HCT116 (cell line): Measurements from ENCODE around the gene THOC2. TPM values are rescaled to one million over a fixed set of nuclear protein-coding genes. Genes with fewer than 3 reads are reported as not detected.

Experiments used
- ATAC-seq: fragments of 200-7000 bp; cut with Tn5 transposase; 2 replicates; pipeline ENCODE4 v1.9.1; 2020; ENCODE audit warnings: mild to moderate bottlenecking, moderate library complexity
- BruUV-seq: library from RNA; stranded (reverse); fragments of 400-500 nt; replicated peaks from 2 replicates; lab custom pipeline; 2021; lab: Mats Ljungman, UMichigan
- CTCF ChIA-PET: fragments of 300-600 bp; sonication (Branson Sonifier 250); formaldehyde crosslinking; loops from one replicate; lab custom pipeline; 2021; ENCODE audit warnings: antibody characterized with exemption; lab: Charles Lee
- POLR2A ChIA-PET: fragments of 300-600, 350-600 bp; sonication (Branson Sonifier 250); formaldehyde crosslinking; loops from one replicate; lab custom pipeline; 2021; ENCODE audit warnings: antibody characterized with exemption; lab: Charles Lee
- RAD21 ChIA-PET, 2 experiments: fragments of 300-600 bp; sonication (Branson Sonifier 250); formaldehyde crosslinking; loops; one replicate each; lab custom pipeline; 2023; ENCODE audit warnings: low total read pairs in 2 of 2; ENCODE audit not compliant: uncharacterized antibody in 2 of 2, unreplicated experiment in 2 of 2, low non-redundant PET in 1 of 2; lab: Charles Lee
- DNase-seq: peaks from one replicate; pipeline ENCODE4 v3.0.0-alpha.2; 2010; ENCODE audit warnings: low read depth, low spot score
- H2AFZ ChIP-seq: fragments of 200-600 bp; shearing (Covaris generic), sonication (generic); 2 replicates; pipeline ENCODE4 v1.6.1; 2017; ENCODE audit warnings: low read depth, mixed run types, mixed read lengths, antibody characterized with exemption, low read length; ENCODE audit not compliant: poor library complexity, severe bottlenecking
- H3K27ac ChIP-seq: 2 replicates; pipeline ENCODE4 v1.5.1; 2012; ENCODE audit warnings: low read depth, low read length
- H3K27me3 ChIP-seq: fragments of 200-600 bp; sonication (generic); 2 replicates; pipeline ENCODE4 v1.6.1; 2016; ENCODE audit warnings: mixed run types, low read length, mixed read lengths; ENCODE audit not compliant: insufficient read depth
- H3K36me3 ChIP-seq, 2 experiments: fragments of 200-500 bp in 1 of 2; fragments of 200-600 bp in 1 of 2; sonication (Bioruptor generic) in 1 of 2; sonication (generic) in 1 of 2; 2 replicates each; pipeline versions ENCODE4 v1.5.1 to v1.6.1; 2014 to 2016; ENCODE audit warnings: low read length in 2 of 2, inconsistent platforms in 1 of 2, mixed read lengths in 1 of 2, mixed run types in 1 of 2; ENCODE audit not compliant: insufficient read depth in 2 of 2, control insufficient read depth in 1 of 2
- H3K4me1 ChIP-seq, 2 experiments: fragments of 200-600 bp in 1 of 2; sonication (generic) in 1 of 2; 2 replicates each; pipeline versions ENCODE4 v1.5.1 to v1.6.1; 2012 to 2017; ENCODE audit warnings: low read length in 2 of 2, inconsistent platforms in 1 of 2, mild to moderate bottlenecking in 1 of 2, mixed read lengths in 1 of 2, mixed run types in 1 of 2, moderate library complexity in 1 of 2; ENCODE audit not compliant: insufficient read depth in 2 of 2, control insufficient read depth in 1 of 2
- H3K4me2 ChIP-seq: fragments of 200-600 bp; sonication (generic); 2 replicates; pipeline ENCODE4 v1.6.1; 2017; ENCODE audit warnings: mixed run types, low read length, mixed read lengths
- H3K4me3 ChIP-seq, 2 experiments: fragments of 200-600 bp in 1 of 2; sonication (generic) in 1 of 2; replicated peaks in 1 of 2; 2 replicates each; pipeline ENCODE4 v1.5.1; 2011 to 2016; ENCODE audit warnings: low read length in 2 of 2, control low read depth in 1 of 2, low read depth in 1 of 2, mild to moderate bottlenecking in 1 of 2, mixed read lengths in 1 of 2, mixed run types in 1 of 2
- H3K79me2 ChIP-seq: fragments of 200-600 bp; sonication (generic); 2 replicates; pipeline ENCODE4 v1.6.1; 2017; ENCODE audit warnings: mild to moderate bottlenecking, mixed run types, low read length, moderate library complexity, mixed read lengths; ENCODE audit not compliant: insufficient read depth
- H3K9ac ChIP-seq: fragments of 200-600 bp; sonication (generic); 2 replicates; pipeline ENCODE4 v1.6.1; 2016; ENCODE audit warnings: low read length, mixed read lengths
- H3K9me2 ChIP-seq: fragments of 200-600 bp; sonication (generic), shearing (Covaris generic); 2 replicates; pipeline ENCODE4 v1.6.1; 2017; ENCODE audit warnings: mixed run types, mild to moderate bottlenecking, moderate library complexity; ENCODE audit not compliant: insufficient read depth
- H3K9me3 ChIP-seq, 2 experiments: fragments of 200-500 bp in 1 of 2; fragments of 200-600 bp in 1 of 2; sonication (Bioruptor generic) in 1 of 2; sonication (generic) in 1 of 2; 2 replicates each; pipeline ENCODE4 v1.6.1; 2014 to 2017; ENCODE audit warnings: low read length in 2 of 2, mixed read lengths in 2 of 2, inconsistent platforms in 1 of 2, low read depth in 1 of 2, mild to moderate bottlenecking in 1 of 2, mixed run types in 1 of 2, moderate library complexity in 1 of 2; ENCODE audit not compliant: control insufficient read depth in 1 of 2, insufficient read depth in 1 of 2
- H4K20me1 ChIP-seq: fragments of 200-600 bp; sonication (generic), shearing (Covaris generic); 2 replicates; pipeline ENCODE4 v1.6.1; 2017; ENCODE audit warnings: mixed run types, mild to moderate bottlenecking, moderate library complexity; ENCODE audit not compliant: insufficient read depth
- CBX3 ChIP-seq: IDR thresholded peaks from 2 replicates; pipeline ENCODE4 v1.6.1; 2012; ENCODE audit warnings: low read depth
- CTCF ChIP-seq, 3 experiments: fragments of 200-600 bp in 1 of 3; sonication (generic) in 1 of 3; IDR thresholded peaks in 2 of 3; conservative IDR thresholded peaks in 1 of 3; 2 replicates each; pipeline ENCODE4 v1.5.1; 2012 to 2017; ENCODE audit warnings: low read depth in 2 of 3, low read length in 2 of 3, antibody characterized with exemption in 1 of 3, borderline replicate concordance in 1 of 3, control low read depth in 1 of 3, mild to moderate bottlenecking in 1 of 3, mixed read lengths in 1 of 3, mixed run types in 1 of 3, moderate library complexity in 1 of 3; ENCODE audit not compliant: insufficient read depth in 1 of 3
- ELF1 ChIP-seq: IDR thresholded peaks from 2 replicates; pipeline ENCODE4 v1.6.1; 2012; ENCODE audit warnings: low read depth, borderline replicate concordance
- EZH2phosphoT487 ChIP-seq: fragments of 200-600 bp; IDR thresholded peaks from 2 replicates; pipeline ENCODE4 v1.6.1; 2018; ENCODE audit warnings: antibody characterized with exemption, borderline replicate concordance
- FOSL1 ChIP-seq: IDR thresholded peaks from 2 replicates; pipeline ENCODE4 v1.6.1; 2012; ENCODE audit warnings: low read depth
- JUND ChIP-seq: IDR thresholded peaks from 2 replicates; pipeline ENCODE4 v1.6.1; 2012
- POLR2A ChIP-seq: IDR thresholded peaks from 2 replicates; pipeline ENCODE4 v1.7.0; 2011; ENCODE audit warnings: borderline replicate concordance; ENCODE audit not compliant: insufficient read depth, insufficient read length; ENCODE audit errors: extremely low read depth
- POLR2AphosphoS5 ChIP-seq: IDR thresholded peaks from 2 replicates; pipeline ENCODE4 v1.6.1; 2011; ENCODE audit warnings: mild to moderate bottlenecking, low read depth, low read length, moderate library complexity
- RAD21 ChIP-seq: IDR thresholded peaks from 2 replicates; pipeline ENCODE4 v1.6.1; 2012; ENCODE audit warnings: low read depth, mild to moderate bottlenecking
- SIN3A ChIP-seq: IDR thresholded peaks from 2 replicates; pipeline ENCODE4 v1.6.1; 2012; ENCODE audit warnings: low read depth
- SP1 ChIP-seq: IDR thresholded peaks from 2 replicates; pipeline ENCODE4 v1.6.1; 2012; ENCODE audit warnings: low read depth
- SRF ChIP-seq: IDR thresholded peaks from 2 replicates; pipeline ENCODE4 v1.6.1; 2012; ENCODE audit warnings: low read depth
- YY1 ChIP-seq: IDR thresholded peaks from 2 replicates; pipeline ENCODE4 v1.6.1; 2011; ENCODE audit warnings: low read length, low read depth, moderate library complexity, mild to moderate bottlenecking; ENCODE audit not compliant: insufficient replicate concordance; ENCODE audit errors: extremely low read depth
- intact Hi-C: fragments of 100-400 bp; cut with micrococcal nuclease; formaldehyde crosslinking; loops from 2 replicates; pipeline ENCODE4 v1.10.0; 2022
- total RNA-seq: library from RNA; stranded (reverse); gene quantifications from one replicate; pipeline ENCODE4 v1.2.1, GENCODE V29; 2021; ENCODE audit not compliant: unreplicated experiment
- TF ChIP-seq, protein P1 (sequence below): IDR thresholded peaks from 2 replicates; pipeline ENCODE4 v1.6.1; 2011; ENCODE audit warnings: mild to moderate bottlenecking, low read length, moderate library complexity; ENCODE audit not compliant: insufficient replicate concordance; ENCODE audit errors: extremely low read depth
- TF ChIP-seq, protein P2 (sequence below): IDR thresholded peaks from 2 replicates; pipeline ENCODE4 v1.6.1; 2012

The THOC2 gene
- total RNA-seq, 1 experiment from 2014 or later = 85.3 TPM

DNA sequence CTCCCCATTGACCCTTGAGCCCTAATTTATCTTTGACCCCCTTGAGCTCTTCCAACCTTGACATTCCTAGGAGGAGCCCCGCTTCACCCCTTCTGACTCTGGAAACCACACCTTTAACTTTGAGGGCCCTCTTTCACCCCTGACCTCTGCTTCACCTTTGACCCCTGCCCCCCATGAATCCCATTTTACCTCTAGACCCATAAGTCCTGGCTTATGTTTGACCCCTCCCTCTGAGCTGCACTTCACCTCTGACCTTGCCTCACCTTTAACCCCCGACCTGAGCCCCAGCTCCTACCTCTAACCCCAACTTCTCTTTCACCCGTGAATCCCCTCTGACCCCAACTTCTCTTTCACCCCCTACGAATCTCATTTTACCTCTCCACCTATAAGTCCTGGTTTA, 169.7 kb downstream of the THOC2 start:
- no peak for DNase-seq
- TF ChIP-seq ELF1 (no peak), CBX3 (no peak), CTCF (IDR thresholded peaks at IDR 0.05 in 2 of 3, conservative IDR thresholded peaks at IDR 0.05 in 1 of 3; ENCODE audit: borderline replicate concordance in 1 of 3, insufficient read depth in 1 of 3, low read depth in 2 of 3, low read length in 2 of 3) (no peak), POLR2AphosphoS5 (no peak), FOSL1 (no peak), JUND (no peak), SP1 (no peak), YY1 (no peak), RAD21 (no peak), POLR2A (no peak), EZH2phosphoT487 (no peak), SIN3A (no peak), SRF (no peak)
- TF ChIP-seq, protein P1, sequence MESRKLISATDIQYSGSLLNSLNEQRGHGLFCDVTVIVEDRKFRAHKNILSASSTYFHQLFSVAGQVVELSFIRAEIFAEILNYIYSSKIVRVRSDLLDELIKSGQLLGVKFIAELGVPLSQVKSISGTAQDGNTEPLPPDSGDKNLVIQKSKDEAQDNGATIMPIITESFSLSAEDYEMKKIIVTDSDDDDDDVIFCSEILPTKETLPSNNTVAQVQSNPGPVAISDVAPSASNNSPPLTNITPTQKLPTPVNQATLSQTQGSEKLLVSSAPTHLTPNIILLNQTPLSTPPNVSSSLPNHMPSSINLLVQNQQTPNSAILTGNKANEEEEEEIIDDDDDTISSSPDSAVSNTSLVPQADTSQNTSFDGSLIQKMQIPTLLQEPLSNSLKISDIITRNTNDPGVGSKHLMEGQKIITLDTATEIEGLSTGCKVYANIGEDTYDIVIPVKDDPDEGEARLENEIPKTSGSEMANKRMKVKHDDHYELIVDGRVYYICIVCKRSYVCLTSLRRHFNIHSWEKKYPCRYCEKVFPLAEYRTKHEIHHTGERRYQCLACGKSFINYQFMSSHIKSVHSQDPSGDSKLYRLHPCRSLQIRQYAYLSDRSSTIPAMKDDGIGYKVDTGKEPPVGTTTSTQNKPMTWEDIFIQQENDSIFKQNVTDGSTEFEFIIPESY = no peak
- TF ChIP-seq, protein P2, sequence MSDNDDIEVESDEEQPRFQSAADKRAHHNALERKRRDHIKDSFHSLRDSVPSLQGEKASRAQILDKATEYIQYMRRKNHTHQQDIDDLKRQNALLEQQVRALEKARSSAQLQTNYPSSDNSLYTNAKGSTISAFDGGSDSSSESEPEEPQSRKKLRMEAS = no peak
- TF ChIP-seq, all 23 proteins: peak for 0
- Histone ChIP-seq H3K9me2 (no peaks in the 10 kb centered on the region), H3K4me1 (no peaks in the 10 kb centered on the region), H2AFZ (no peak overlapping the region), H3K4me3 (no peak overlapping the region), H3K27ac (no peak overlapping the region), H3K9ac (no peak overlapping the region), H3K4me2 (no peak overlapping the region), H4K20me1 (no peaks in the 10 kb centered on the region), H3K79me2 (no peaks in the 10 kb centered on the region), H3K9me3 (no peaks in the 10 kb centered on the region), H3K27me3 (no peaks in the 10 kb centered on the region), H3K36me3 (no peaks in the 10 kb centered on the region)
- no TSS peak for BruUV-seq
- RAD21 ChIA-PET = no interaction called here
- CTCF ChIA-PET = no interaction called here
- POLR2A ChIA-PET = no interaction called here
- ATAC-seq = no peak
- intact Hi-C loops = no loop called here
